Activated CD8-positive, alpha-beta memory T cell treated with anti-CD3 and anti-CD28 coated beads, Interleukin-2, amount 50 U/mL, for 1 hour (primary cell): ENCODE results near the gene MTHFD1L.
"Not testable (repeated sequence)": the region's sequence is repeated elsewhere in the genome, so short reads cannot be mapped to it uniquely, and the experiment has no call there.

Experiments used
- DNase-seq: peaks from one replicate; pipeline ENCODE4 v3.0.0-alpha.2; 2020; ENCODE audit errors: extremely low read depth

Gene MTHFD1L

DNA sequence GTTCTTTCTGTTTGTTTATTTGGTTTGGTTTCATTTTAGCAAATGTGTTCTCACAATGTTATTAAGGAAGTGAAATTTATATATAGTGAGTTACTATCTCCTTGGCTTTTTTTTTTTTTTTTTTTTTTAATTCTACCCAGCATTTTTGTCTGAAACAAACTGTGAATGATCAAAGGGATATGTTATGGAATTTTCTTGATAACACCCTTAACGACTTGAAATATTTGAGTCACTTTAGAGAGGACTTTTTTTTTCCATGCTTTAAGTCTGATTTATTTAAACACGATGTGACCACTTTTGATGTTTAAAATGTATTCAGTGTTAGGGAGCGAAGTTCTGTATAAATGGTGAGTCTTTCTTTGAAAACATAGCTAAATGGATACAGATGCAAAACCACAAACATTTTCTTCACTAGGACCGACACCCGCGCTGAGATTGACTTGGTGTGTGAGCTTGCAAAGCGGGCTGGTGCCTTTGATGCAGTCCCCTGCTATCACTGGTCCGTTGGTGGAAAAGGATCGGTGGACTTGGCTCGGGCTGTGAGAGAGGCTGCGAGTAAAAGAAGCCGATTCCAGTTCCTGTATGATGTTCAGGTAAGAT lies 149.7 kb downstream of the MTHFD1L start:
- no peak for DNase-seq

GRCh38 chr6:151016107-151016506 lies 150.6 kb downstream of the MTHFD1L start:
- no peak for DNase-seq

DNA sequence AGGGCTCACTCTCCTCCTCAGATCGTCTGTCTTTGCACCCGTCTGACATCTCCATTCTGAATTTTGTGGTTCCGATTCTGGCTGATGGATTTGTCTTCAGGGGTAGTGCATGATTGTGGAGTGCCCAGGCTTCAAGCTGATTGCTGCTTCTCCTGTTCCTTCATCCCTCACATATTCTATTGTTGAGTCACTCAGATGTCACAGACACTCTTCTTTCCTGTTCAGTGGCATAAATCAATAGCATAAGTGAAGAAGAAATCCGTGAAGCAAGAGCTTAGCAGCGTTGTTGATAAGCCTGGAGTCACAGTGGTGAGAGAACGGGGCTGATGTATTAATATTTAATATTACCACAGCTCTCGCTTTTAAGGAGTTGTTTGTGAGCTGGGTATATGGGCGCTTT lies 152.5 kb downstream of the MTHFD1L start:
- DNase-seq = no peak

DNA sequence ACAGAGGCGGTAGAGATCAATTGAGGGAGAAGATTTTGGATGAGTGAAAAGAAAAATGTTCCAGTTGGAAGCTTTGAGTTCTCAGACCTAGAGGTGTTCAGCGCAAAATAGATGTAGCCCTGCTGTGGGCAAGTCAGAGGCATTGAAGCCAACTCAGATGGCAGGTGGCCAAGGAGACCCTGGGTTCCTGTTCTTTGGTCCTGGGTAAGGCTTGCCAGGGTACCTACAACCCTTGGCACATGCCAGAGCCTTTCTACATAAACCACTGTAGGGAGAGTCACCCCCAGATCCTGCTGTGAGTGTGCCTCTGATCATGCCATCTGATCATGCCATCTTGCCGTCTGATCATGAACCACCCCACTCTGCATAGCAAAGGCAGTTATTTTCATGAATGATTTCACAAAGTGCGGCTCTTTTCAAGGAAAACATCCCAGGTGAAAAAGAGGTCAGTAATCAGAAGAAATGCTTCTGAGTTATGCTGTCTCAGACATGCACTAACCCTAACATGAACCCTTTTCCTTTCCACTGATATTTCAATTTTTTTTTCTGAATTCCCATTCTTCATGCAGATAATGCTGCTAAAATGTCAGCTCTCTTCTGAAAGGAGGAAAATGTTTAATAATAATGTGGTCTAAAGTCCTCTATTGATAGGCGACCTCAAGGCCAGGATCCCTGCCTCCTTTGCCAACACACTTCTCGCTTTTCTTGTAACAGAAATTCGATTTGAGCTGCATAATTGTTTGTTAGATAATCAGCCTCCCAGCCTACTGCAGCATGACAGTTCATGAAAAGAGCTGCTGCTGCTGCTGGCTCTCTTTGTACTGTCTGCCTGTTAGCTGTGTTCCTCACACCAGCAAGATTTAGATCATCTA lies 153.6 kb downstream of the MTHFD1L start:
- no peak for DNase-seq

GRCh38 chr6:151021896-151022295 lies 156.4 kb downstream of the MTHFD1L start:
- no peak for DNase-seq

DNA sequence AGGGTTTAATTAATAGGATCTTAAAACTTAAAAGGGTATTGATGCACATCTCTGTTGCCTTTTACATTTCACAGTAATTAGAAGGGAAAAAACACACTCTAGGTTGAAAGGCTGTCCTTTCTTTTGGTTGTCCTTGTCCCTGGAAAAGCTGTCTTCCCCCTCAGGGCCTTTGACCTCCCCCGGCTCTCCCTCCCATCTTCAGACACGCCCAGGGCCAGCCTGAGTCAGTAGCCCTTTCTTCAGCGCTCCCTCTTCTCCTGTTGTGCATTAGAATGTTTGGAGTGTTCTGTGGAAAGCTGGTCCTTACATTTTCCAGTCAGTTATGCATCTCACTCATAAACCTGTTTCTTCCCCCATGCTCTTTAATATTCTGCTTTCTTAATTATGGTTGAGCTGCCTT lies 157.0 kb downstream of the MTHFD1L start:
- no peak for DNase-seq

DNA sequence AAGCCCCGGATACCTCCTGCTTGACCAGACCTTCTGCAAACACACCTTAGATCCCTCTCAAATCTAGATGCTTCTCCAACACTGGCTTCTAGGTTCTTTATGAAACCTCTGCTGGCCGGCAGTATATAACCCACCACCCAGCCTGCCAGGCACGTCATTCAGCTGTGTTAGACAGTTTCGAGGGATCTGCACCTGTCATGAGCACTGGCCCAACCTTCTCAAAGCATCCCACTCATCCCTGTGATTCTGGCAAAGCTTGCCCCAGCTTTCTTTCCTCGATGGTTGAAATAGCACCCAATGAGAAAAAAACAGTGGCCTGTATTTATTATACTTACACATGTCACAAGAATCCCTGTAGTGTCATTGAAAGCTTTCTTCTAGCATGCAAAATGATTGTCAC lies 157.8 kb downstream of the MTHFD1L start:
- DNase-seq = no peak

DNA sequence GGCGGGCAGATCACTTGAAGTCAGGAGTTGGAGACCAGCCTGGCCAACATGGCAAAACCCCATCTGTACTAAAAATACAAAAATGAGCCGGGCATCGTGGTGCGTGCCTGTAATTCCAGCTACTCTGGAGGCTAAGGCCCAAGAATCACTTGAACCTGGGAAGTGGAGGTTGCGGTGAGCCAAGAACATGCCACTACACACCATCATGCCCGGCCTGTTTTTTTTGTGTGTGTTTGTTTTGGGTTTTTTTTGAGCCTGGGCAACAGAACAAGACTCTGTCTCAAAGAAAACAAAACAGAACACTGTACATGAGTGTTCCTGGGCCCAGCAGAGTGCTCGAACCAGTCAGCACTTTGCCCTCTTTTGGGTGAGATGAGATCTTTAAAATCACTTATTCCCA lies 159.1 kb downstream of the MTHFD1L start:
- DNase-seq = no peak

- no peak for DNase-seq
These were observed 159.6 kb downstream of the MTHFD1L start for GRCh38 chr6:151025076-151025475.

DNA sequence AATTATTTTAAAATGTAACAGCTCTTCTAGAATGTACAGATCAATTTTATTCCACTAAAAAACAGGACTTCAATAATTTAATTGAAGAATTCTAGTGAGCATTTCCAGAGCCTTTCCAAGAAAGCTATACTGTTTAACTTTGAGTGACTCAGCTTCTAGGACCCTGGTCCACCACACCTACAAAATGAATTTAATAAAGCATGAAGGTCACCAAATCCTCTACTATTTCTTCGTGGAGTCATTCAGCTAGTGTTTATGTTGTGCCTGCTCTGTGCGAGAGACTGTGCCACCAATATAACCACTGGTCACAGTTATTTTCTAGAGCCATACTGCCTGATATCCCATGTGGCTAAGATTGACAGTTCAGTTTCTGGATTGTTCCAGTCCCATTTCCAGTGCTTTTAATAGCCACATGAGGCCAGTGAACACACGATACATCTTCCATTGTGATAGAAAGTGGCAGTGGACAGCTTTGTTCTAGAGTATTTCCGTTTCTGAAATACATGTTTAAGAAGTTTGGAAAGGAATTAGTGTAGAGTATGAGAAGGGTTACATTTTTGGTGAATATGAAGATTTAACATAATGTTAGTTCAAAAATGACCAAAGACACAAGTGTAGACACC lies 160.7 kb downstream of the MTHFD1L start:
- no peak for DNase-seq

- DNase-seq = no peak
These were observed 161.8 kb downstream of the MTHFD1L start for GRCh38 chr6:151027295-151027747.

- no peak for DNase-seq
These were observed 162.7 kb downstream of the MTHFD1L start for GRCh38 chr6:151027936-151028838.

- DNase-seq = no peak
These were observed 164.5 kb downstream of the MTHFD1L start for GRCh38 chr6:151029970-151030369.

GRCh38 chr6:151032034-151032433 lies 166.5 kb downstream of the MTHFD1L start:
- DNase-seq = no peak

DNA sequence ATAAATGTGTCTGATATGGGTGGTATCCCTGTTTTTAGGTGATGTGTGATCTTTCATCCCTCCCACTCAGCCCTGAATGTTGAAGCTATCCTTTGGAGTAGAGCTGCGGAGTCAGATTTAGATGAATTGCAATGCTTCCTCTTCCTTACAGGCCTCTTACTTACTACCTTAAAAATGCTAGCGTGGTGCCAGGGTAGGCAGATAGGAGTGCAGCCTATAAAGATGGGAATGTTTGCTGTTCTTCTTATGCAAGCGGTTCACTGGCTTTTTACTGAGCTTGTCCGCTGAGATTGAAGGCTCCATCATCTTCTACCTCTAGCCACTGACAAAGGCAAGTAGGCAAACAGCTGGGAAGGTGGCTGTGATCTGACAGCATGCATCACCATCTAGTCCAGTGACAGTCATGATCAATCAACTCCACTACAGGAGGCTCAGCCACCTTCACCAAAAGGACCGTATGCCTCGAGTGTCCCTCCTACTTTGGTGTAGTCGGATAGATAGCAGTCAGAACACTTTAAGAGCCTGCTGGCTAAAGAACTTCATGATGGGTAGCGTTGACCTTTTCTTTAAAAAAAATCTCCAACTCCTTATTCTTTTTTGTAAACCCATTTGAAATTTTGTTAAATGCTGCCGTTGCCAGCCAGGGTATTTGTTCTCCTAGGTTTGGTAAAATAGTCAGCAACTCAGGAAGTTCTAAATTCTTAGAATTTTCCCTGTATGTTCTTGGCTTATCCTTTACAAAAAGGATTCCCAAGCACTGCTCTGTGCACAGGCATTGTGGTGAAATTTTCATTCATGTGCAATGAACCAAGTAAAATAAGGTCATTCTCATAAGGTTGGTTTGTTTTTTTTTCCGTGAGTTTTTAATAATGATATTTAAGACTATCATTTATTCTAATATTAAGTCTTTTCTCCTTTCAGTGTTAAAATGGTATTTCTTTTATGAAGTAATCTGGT lies 169.6 kb downstream of the MTHFD1L start:
- DNase-seq = no peak

GRCh38 chr6:151036211-151036721 lies 170.8 kb downstream of the MTHFD1L start:
- not testable (repeated sequence) for DNase-seq

GRCh38 chr6:151036869-151037680 lies 171.6 kb downstream of the MTHFD1L start:
- DNase-seq = no peak

- no peak for DNase-seq
These were observed 173.1 kb downstream of the MTHFD1L start for GRCh38 chr6:151038616-151039015.

DNA sequence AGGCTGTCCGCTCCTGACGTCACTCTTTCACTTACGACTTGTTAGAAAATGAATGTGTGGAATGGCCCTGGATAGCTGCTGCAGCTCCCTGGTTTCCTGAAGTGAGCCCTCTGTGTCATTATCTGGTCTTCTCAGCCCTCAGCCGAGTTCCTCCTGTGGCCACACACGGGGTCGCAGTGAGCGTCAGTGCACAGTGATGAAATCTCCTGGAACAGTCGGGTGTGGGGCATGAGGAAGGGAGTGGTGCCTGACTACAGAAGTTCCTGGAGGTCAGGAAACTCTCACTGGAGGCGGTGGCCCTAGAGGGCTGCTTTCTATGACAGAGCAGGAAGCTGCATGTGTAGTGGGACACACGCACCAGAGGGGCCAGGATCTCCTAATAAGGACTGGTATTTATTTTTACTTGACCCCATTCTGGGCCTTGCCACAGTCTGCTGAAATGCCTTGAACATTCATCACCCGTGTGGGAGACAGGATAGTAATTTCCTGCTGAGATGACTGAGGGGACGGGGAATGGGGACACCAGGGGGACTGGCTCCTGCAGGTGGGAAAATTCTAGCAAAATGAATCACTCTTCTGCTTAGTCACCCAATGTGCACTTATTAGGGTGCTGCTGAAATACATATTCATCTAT lies 175.5 kb downstream of the MTHFD1L start:
- not testable (repeated sequence) for DNase-seq
